OCI-LY7 (cell line): ENCODE measurements around the gene RBM26.
A peak's percentile ranks its signal among the peaks of the same experiment; 100 is the strongest.

Experiments used
- CTCF ChIP-seq: fragments of 200-600 bp; sonication (generic); conservative IDR thresholded peaks from 2 replicates; pipeline ENCODE4 v1.5.1; 2014; ENCODE audit warnings: mild to moderate bottlenecking, antibody characterized with exemption, low read length, moderate library complexity, mixed read lengths
- EZH2phosphoT487 ChIP-seq: fragments of 200-600 bp; sonication (generic); IDR thresholded peaks from 2 replicates; pipeline ENCODE4 v1.6.1; 2018; ENCODE audit warnings: low read depth, borderline replicate concordance, mild to moderate bottlenecking, mixed run types, antibody characterized with exemption, low read length, moderate library complexity, mixed read lengths

- TF ChIP-seq CTCF (0 out of 2 replicates have a peak, but pooled peaks have one; percentile 27), EZH2phosphoT487 (no peak)
Measured at GRCh38 chr13:79405831-79406596, at the start of gene RBM26.
